HG03558 (cell line): ENCODE measurements around the gene CDH16.

Experiments used
- ATAC-seq: cut with Tn5 transposase; IDR thresholded peaks from one replicate; pipeline ENCODE4 v1.9.1; 2021; ENCODE audit warnings: moderate number of reproducible peaks; ENCODE audit not compliant: unreplicated experiment; ENCODE audit errors: extremely low read depth

CDH16 gene

DNA sequence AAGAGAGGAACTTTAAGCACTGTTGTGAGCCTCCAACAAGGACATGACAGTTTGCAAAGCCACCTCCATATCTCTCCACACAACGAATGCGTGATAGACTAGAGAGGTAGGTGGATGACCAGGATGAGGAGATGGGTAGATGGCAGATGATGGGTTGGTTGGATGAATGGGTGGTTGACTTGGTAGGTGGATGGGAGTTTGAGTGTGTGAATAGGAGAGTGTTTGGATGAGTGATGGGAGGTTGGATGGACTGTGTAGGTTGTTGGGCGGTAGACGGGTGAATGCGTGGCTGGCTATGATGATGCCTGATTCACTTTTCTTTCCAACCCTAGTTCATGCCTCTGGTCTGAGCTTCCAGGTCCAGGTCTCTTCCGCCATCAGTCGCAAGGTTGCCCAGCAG lies 4.1 kb downstream of the CDH16 start:
- ATAC-seq, result no peak

DNA sequence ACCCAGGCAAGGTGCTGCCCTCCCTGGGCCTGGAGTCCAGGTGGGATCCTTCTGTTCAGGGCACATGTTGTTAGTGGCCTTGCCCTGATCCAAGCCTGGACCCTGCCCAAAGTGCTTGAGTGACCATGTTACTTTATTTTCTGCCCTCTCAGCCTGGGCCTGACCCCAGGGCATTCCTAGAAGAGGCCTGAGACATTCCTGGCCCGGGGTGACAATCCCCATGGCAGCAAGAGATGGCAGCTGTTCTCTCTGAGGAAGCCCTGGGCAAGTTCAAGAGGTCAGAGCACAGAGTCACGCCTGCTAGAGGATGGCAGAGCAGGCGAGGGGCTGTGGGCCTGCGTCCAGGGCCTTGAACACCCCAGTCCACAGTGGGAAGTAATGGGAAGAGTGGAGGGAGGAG lies 5.0 kb downstream of the CDH16 start:
- ATAC-seq, result no peak

DNA sequence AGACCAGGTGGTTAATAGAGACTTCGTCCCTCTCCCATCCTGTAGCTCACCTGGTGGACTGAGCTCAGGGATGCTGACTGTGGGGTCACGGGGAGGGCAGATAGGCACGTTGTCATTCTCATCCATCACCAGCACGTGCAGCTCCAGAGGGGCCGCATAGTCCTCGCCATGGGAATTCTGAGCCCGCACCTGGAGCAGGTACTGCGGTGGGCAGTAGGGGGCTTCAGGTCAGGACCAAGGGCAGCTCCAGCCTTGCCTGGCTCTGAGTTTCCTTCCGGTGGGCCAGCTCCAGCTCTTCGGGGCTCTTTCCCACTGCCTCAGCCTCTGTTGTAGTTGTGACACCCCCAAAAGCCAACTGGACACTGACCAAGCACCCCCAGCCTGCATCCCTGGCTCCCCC lies 5.6 kb downstream of the CDH16 start:
- ATAC-seq, result no peak

DNA sequence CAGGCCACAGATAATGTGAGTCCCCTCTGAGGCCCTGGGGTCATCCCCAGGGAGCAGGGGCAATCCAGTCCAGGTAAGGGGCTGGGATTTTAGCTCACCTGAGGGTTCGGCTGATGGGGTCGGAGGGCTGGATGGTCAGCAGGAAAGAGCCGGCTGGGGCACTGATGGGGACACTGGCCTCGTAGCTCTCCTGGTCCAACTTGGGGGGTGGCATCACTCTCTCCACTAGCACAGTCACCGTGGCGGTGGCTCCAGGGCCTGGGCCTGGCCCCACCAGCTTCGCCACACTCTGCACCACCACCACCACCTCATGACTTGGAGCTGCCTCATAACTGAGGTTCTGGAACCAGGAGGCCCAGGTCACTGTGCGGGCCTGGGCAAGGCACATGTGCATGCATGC lies 6.9 kb downstream of the CDH16 start:
- ATAC-seq, result no peak

DNA sequence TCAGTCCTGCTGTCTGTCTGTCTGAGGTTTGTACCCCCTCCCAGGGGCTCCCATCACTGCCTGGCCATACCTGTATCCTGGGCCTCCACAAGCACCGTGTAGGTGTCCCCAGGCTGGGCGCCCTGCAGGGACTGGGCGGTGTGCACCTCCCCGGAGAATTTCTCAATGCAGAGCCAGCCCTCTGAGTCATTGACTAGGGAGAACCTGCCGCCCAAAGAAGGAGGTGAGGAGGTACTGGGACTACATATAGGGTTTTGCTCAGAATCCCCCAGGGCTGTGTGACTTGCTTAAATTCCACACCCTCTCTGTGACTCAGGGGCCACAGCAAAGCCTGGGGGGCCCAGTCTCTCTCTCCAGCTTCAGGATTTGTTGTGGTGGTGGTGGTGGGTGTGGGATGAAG lies 7.6 kb downstream of the CDH16 start:
- ATAC-seq, result no peak

DNA sequence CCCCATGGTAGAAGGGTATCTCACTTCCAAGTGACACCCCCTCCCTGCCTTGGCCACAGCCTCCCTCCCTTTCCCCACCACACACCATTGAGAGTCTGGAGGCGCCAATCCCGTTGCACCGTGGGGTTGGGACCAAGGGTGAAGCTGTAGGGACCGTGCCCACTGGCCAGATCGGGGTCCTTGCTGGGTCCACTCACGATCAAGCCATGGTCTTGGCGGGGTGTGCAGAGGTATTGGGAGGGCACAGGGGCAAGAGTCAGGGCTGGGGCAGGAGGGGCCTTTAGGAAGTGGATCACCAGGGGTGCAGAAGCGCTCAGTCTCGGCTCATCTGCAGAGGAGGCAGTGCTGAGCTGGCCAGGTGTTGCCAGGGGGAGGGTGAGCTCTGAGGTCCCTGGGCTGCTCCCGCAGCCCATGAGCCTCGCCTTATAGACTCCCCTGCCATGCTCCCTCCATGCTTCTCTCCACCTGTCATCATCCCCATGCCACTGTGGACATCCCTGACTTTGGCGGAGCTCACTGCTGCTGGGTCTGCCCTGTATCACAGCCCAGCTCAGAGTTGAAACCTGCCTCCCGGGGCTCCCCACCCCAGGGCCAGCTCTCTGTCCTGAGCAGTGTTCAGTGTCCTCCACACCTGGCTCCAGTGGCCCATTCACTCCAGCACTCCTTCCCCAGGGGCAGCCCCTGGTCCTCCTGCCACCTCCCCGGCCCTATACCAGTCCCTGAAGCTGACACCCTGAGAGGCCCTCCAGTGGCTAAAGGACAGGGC lies 8.3 kb downstream of the CDH16 start:
- ATAC-seq, result no peak

DNA sequence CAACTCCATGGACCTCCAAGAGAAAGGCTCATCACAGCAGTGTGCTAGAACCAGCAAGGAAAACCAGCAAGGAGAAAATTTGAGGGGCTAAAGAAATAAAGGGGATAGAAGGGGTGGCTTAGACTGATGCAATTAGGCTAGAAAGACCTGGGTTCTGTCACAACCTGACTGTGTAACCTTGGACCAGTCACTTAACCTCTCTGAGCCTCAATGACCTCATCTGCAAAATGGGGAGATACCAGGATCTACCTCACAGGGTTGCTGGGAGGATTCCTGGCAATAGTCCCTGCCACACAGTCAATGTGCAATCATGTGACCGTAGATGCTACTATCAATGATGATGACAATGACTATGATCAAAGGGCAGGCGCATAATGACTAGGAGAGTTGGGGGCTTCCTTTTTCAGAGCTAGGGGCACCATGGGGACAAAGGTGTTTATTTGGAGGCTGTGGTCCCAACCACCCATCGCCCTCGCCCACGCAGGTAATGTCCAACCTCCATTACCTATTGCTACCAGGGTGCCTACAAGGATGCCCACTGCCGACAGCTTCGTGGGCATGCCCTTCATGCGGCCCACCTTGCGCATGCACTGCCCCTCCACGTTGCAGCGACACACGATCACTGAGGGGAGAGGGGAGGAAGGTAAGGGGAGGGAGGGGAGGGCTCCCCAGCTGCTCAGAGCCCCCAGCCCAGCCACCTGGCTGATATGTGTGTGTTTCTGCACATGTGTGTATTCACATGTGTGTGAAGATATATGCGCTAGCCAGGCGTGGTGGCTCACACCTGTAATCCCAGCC lies 9.7 kb downstream of the CDH16 start:
- ATAC-seq, result no peak

DNA sequence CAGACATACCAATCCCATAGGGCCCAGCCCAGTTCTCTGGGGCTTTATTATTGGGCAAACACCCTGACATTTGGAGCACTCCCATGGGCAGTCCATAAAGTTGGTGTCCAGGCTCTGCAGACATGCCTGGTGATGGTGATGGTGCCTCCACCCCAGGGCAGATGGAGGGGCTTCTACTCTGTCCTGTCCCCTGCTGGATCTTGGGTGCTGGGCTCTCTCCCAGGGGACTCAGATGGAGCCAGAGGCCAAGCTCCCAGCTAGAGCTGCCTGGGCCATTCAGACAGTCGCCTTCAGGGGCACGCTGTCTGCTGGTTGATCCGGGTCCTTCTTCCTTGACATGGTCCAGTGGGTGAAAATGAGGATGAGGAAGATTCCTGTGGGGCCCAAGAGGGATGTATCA lies 10.6 kb downstream of the CDH16 start:
- ATAC-seq, result no peak

DNA sequence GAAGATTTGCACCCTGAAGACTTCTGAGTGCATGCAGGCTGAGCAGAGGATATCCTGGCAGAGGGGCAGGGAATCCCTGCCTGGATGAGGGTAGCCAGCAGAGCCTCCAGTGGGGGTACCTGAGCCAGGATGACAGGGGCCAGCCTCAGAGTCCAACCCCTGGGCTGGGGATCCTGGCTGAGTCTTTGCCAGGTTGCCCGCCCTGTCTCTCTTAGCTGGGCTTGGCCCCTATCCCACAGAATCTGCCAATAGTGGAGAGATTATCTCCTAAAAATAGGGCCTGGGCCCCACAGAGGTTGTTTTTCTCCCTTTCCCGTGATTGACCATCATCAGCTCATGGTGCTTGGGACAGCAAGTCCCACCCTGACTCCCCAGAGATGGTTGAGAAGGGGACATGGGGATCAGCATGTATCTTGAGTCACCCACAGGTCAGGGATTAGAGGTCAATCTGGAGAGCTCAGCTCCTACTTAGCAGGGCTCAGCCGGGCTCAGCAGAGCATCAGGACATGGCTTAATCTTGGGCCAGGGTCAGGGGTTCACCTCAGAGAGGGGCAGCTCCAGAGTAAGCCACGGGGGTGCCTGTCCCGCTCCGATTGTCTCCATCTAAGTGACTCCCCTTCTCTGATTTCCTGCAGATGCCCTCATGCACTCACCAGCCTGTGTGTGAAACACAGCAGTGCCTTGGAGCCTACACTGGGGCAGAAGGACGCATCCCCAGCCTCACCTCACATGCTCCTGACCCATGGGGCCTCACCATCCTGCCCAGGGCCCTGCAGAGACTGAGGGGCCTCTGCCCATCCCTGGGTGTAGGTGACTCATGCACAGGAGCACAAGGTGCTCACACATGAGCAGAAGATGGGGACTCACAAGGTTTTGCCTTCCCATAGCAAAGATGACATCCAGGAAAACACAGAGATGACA lies 11.5 kb downstream of the CDH16 start:
- no peak for ATAC-seq

DNA sequence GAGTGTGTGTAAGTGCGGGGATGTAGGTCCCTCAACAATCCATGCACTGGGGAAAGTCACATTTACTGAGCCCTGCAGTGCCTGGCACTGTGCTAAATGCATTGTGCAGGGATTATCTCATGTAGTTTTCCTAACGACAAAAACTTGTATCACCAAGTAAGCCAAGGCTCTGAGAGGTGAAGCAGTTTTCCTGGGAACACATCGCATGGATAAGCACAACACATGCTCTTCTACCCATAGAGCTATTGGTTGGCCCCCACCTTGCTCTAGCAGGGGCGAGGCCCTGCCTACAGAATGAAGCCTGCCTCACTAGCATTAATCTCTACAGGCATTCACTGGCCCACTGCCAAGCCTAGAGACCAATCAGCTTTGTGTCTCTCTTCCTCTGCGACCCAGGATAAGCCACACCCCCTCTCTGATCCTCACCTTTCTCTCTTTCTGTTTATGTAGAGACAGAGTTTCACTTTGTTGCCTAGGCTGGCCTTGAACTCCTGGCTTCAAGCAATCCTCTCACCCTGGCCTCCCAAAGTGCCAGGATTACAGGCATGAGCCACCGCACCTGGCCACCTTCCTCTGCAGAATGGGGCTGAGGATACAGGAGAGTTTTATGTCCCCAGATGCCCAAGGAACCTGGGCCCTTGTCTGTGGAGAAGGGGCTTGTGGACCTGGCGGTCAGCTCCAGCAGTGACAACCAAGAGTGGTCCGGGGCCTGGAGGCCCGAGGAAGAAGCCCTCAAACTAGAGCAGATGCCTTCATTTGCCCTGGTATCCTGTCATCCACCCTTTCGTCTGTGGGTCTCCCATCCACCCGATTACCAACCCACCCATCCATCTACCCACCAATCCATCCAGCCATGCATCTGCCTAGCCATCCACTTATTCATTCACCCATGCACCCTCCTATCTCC lies 12.8 kb downstream of the CDH16 start:
- ATAC-seq, result no peak

DNA sequence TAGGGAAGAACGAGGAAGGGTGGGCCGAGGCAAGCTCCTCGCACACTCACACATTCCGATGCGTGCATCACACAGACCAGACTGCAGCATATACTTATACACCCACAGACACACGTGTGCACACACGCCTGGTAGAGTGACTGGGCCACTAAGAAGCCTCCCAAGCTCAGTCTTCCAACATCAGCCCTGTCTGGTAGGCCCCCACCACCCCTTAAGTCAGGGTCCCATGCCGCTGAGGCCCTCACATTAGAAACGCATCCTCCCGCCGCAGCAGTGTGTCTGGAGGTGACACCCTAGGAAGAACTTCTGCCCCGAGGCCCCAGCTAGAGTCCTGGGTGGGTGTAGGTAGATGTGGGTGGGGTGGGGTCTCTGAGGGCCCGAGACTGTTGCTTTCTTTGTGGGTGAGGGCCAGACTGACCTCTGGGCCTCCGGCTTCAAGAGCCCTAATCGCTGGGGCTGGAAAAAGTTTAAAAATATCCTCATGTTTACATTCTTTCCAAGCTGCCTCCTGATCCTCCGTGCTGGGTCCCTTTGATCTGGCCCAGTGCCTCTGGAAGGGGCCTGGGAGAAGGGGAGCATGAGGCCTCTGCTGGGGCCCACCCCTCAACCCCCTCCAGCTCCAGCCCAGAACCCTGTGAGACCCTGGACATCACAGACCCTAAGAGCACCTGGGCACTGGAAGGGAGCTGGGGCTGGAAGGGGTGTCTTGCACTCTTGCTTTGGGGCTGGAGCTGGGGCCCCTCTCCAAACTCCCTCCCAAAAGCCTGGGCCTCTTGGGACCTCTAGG lies 13.6 kb downstream of the CDH16 start:
- no peak for ATAC-seq

DNA sequence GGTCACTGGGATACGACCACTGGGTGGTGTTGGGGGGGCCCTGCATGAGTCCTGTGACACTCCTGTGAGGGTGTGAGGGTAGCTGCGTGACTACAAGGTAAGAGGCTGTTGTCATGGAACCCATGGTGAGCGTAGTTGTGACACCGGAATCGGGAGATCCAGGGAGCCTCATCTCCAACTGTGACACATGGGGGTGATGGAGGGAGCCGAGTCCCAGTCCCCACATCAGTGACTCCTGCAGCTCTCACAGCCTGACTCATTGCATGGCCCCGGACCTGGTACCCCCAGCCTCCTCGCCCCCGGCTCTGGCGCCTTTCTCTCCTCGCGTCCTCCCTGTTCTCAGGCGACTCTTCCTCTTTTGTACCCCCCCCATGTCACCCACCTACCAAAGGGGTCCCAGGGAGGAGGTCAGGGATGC lies 14.2 kb downstream of the CDH16 start:
- no peak for ATAC-seq

DNA sequence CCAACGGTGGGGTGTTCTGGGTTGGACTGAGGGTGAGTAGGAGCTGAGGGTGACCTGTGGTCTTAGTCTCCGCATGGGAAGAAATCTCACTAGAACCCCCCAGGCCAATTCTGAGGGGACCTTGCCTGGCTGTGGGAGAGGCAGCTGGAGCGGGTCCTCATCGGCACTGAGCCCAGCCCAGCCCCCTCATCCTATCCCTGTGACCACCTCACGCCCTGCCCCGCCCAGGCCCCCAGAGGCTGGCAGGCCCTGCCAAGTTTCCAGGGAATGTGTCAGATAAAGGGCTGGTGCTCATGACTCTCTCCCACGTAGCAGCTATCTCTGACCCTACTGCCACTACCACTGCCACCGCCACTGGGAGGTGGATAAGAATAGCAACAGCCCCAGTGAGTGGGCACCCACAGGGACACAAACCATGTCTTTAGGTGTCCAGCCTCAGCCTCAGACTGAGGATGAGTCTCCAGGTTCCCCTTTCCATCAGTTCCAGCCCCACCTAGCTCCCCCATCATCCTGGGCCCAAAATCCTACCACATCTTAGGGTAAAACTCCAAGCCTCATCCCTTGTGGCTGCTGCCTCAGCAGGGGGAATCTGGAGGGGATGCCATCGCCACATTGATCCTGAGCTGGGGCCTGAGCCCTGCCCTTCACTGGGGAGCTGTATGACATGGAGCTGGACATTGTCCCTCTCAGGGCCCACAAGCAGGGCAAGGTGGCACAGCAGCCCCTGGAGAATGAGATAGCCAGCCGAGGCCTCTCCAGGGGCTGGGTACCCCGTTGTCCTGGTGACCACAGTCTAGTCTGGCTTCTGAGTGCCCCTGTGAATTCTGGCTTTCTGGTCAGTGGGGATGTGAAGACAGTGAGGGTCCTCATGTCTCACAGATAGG lies 14.9 kb downstream of the CDH16 start:
- no peak for ATAC-seq

DNA sequence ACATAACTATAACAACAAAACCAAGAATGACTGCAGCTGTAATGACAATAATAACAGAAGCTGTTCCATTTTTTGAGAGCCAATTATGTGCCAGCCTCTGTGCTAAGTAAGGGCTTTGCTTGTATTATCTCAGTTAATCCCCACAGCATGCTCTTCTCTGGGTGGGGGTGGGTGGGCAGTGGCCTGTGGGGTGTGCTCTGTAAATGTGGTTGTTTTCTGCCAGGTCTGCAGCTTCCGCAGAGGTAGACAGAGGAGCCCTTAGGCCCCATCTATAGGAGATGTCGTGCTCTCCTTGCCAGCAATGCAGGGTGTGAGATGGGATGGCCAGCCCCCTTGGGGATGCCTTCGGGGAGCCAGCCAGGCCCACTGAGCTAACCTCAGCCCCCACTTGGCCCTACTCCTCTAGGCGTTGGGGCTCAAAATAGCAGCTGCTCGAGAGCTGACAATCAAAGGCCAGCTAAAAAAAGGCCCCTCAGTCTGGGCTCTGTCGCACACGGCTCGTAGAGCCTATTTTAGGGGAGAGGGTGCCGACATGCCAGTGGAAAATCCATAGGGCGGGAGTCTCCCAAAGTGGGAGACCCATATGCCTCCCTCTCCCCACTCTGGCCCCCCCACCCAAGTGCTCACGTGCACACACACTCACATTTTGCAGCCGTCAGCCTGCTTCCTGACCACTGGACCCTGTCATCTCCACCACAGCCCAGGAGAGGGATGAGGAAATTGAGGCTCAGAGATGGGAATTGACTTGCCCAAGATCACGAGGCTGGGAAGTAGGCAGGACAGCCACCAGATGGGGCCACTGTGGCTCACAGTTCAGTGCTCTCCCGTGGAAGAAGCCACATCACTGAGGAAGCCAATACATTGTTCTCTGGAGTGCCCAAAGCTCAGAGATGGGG lies 15.8 kb downstream of the CDH16 start:
- ATAC-seq, result no peak

DNA sequence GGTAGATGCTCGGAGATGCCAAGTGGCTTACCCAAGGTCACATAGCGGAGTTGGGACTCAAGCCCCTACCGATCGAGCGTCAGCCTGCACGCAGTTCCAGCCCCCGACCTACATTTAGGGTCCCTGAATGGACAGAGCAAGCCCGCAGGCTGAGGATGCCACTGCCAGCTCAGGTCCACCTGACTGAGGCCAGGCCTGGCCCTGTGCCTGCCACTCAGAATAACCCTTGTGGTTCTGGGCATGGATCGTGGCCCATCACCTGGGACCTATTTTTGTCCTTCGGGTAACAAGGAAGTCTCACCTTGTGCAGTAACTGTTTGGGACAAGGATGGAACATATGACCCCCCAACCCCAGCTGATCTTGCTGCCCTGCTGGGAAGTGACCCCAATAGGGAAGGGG lies 17.1 kb downstream of the CDH16 start:
- ATAC-seq, result no peak

DNA sequence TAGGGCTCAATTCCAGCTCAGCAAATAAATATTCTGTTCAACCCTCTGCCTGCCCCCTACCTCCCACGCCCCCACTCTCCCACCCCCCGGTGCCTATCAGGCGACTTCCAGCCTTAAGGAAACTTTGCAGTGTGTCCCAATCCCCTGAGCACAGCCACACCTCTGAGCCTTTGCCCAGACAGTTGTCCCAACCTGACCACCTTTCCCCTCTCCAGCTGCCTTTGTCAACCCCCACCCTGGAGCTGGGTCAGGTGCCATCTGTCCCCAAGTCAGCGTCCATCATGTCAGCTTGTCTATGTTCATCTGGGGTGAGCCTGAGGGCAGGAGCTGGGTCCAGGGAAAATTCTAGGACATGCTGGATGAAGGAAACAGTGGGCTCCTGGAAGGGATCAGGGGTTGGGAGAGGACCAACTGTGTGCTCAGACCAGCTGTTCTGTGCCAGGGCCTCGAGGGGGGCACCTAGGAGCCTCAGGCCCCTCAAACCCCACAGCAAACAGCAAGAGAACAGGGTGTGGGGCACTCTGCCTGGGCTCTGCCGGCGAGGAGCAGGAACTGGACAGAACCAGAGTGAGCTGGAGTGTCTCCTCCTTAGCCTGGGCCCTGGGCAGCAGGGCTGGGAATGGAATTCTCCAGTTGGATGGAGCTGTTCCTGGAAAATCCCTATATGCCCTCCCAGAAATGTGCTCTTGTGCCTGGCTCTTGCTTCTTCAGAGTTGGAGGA lies 17.8 kb downstream of the CDH16 start:
- no peak for ATAC-seq
